SK-N-SH (cell line): ENCODE measurements around the gene FANCI. TPM values are rescaled to one million over a fixed set of nuclear protein-coding genes. Genes with fewer than 3 reads are reported as not detected.

Experiments used
- CTCF ChIA-PET: fragments of 300-600, 350-600 bp; formaldehyde crosslinking; extraction: SDS; loops from one replicate; lab custom pipeline; 2021; lab: Yijun Ruan, JAX
- POLR2A ChIA-PET: fragments of 350-600 bp; sonication (Branson Sonifier 250); formaldehyde crosslinking; extraction: SDS; loops from one replicate; lab custom pipeline; 2020; ENCODE audit warnings: antibody characterized with exemption, inconsistent platforms; lab: Yijun Ruan, JAX
- DNase-seq: peaks from one replicate; pipeline ENCODE4 v3.0.0; 2012
- H2AFZ ChIP-seq: fragments of 200-600 bp; sonication (generic); 2 replicates; pipeline ENCODE4 v1.8.1; 2016; ENCODE audit warnings: antibody characterized with exemption, mild to moderate bottlenecking, low read depth
- H3F3A ChIP-seq: fragments of 200-600 bp; sonication (generic); replicated peaks from 2 replicates; pipeline ENCODE3; 2016; ENCODE audit warnings: antibody characterized with exemption, mild to moderate bottlenecking; ENCODE audit not compliant: insufficient read depth
- H3K27ac ChIP-seq, 2 experiments: fragments of 200-500 bp in 1 of 2; fragments of 200-600 bp in 1 of 2; sonication (Bioruptor generic) in 1 of 2; sonication (generic), shearing (Covaris generic) in 1 of 2; 2 replicates each; pipeline versions ENCODE4 v1.5.1 to v1.6.1; 2014 to 2016; ENCODE audit warnings: low read depth in 2 of 2, inconsistent platforms in 1 of 2, low read length in 1 of 2, mild to moderate bottlenecking in 1 of 2, mixed read lengths in 1 of 2
- H3K27me3 ChIP-seq: fragments of 200-600 bp; sonication (generic), shearing (Covaris generic); 2 replicates; pipeline ENCODE4 v1.6.1; 2016; ENCODE audit warnings: mixed run types; ENCODE audit not compliant: insufficient read depth
- H3K36me3 ChIP-seq, 2 experiments: fragments of 200-500 bp in 1 of 2; fragments of 200-600 bp in 1 of 2; sonication (Bioruptor generic) in 1 of 2; sonication (generic) in 1 of 2; replicated peaks in 1 of 2; 2 replicates each; pipeline versions ENCODE3 to v1.5.1; 2014 to 2016; ENCODE audit warnings: low read length in 1 of 2, mild to moderate bottlenecking in 1 of 2; ENCODE audit not compliant: insufficient read depth in 2 of 2, control insufficient read depth in 1 of 2
- H3K4me1 ChIP-seq, 2 experiments: fragments of 200-500 bp in 1 of 2; fragments of 200-600 bp in 1 of 2; sonication (Bioruptor generic) in 1 of 2; sonication (generic), shearing (Covaris generic) in 1 of 2; 2 replicates each; pipeline versions ENCODE4 v1.5.1 to v1.6.1; 2014 to 2016; ENCODE audit warnings: low read depth in 1 of 2, low read length in 1 of 2, mixed run types in 1 of 2; ENCODE audit not compliant: insufficient read depth in 2 of 2, control insufficient read depth in 1 of 2
- H3K4me2 ChIP-seq: fragments of 200-600 bp; sonication (generic), shearing (Covaris generic); 2 replicates; pipeline ENCODE4 v1.6.1; 2017; ENCODE audit warnings: mixed run types
- H3K4me3 ChIP-seq, 2 experiments: fragments of 200-500 bp in 1 of 2; fragments of 200-600 bp in 1 of 2; sonication (Bioruptor generic) in 1 of 2; sonication (generic), shearing (Covaris generic) in 1 of 2; 2 replicates each; pipeline versions ENCODE4 v1.5.1 to v1.8.1; 2014 to 2016; ENCODE audit warnings: low read depth in 2 of 2, inconsistent platforms in 1 of 2, low read length in 1 of 2, mild to moderate bottlenecking in 1 of 2, mixed read lengths in 1 of 2, moderate library complexity in 1 of 2
- H3K79me2 ChIP-seq: fragments of 200-600 bp; sonication (generic); 2 replicates; pipeline ENCODE4 v1.8.1; 2017; ENCODE audit warnings: mild to moderate bottlenecking; ENCODE audit not compliant: insufficient read depth
- H3K9ac ChIP-seq: fragments of 200-600 bp; sonication (generic); 2 replicates; pipeline ENCODE4 v1.6.1; 2017; ENCODE audit warnings: mixed run types
- H3K9me2 ChIP-seq: fragments of 200-600 bp; sonication (generic); 2 replicates; pipeline ENCODE4 v1.6.1; 2017; ENCODE audit warnings: mixed run types
- H3K9me3 ChIP-seq: fragments of 200-600 bp; sonication (generic); 2 replicates; pipeline ENCODE4 v1.6.1; 2017; ENCODE audit warnings: mixed run types, mild to moderate bottlenecking, moderate library complexity
- H4K20me1 ChIP-seq: fragments of 200-600 bp; sonication (generic); 2 replicates; pipeline ENCODE4 v1.6.1; 2017; ENCODE audit warnings: mild to moderate bottlenecking, mixed run types; ENCODE audit not compliant: insufficient read depth
- ELF1 ChIP-seq: IDR thresholded peaks from 2 replicates; pipeline ENCODE4 v1.4.0; 2012
- EZH2phosphoT487 ChIP-seq: fragments of 200-600 bp; sonication (generic); IDR thresholded peaks from 2 replicates; pipeline ENCODE4 v1.6.1; 2017; ENCODE audit warnings: low read depth, mixed run types, mild to moderate bottlenecking, antibody characterized with exemption, moderate library complexity, borderline replicate concordance
- FOSL2 ChIP-seq: IDR thresholded peaks from 2 replicates; pipeline ENCODE4 v1.4.0; 2012; ENCODE audit warnings: low read depth, mild to moderate bottlenecking, moderate library complexity, borderline replicate concordance
- FOXM1 ChIP-seq: IDR thresholded peaks from 2 replicates; pipeline ENCODE4 v1.4.0; 2012; ENCODE audit warnings: low read depth, mild to moderate bottlenecking
- JUND ChIP-seq: IDR thresholded peaks from 2 replicates; pipeline ENCODE4 v1.4.0; 2012
- MEF2A ChIP-seq: IDR thresholded peaks from 2 replicates; pipeline ENCODE4 v1.4.0; 2012; ENCODE audit warnings: low read depth, borderline replicate concordance
- POLR2AphosphoS5 ChIP-seq: IDR thresholded peaks from 2 replicates; pipeline ENCODE4 v1.6.1; 2012; ENCODE audit warnings: low read depth, low read length
- RAD21 ChIP-seq: IDR thresholded peaks from 2 replicates; pipeline ENCODE4 v1.6.1; 2012; ENCODE audit warnings: mild to moderate bottlenecking, low read length
- TCF12 ChIP-seq: IDR thresholded peaks from 2 replicates; pipeline ENCODE4 v1.4.0; 2012
- WGBS: methylation state at CpG from one replicate; pipeline ENCODE4 v1.1.6; 2017; ENCODE audit warnings: low lambda C conversion rate; 5-methylcytosine and 5-hydroxymethylcytosine counted together
- polyA plus RNA-seq, 3 experiments: library from polyadenylated mRNA; depleted of rRNA; stranded (reverse); fragments of >200 nt; gene quantifications; 2 replicates each; pipeline ENCODE4 v1.2.3, GENCODE V29; 2012
- TF ChIP-seq, protein P1 (sequence below): fragments of 150-350 bp; IDR thresholded peaks from 2 replicates; pipeline ENCODE4 v1.6.1; 2017; ENCODE audit warnings: antibody characterized with exemption, low read length, low read depth, borderline replicate concordance
- TF ChIP-seq, protein P2 (sequence below): fragments of 200-600 bp; sonication (generic); IDR thresholded peaks from 2 replicates; pipeline ENCODE4 v1.6.1; 2017; ENCODE audit warnings: antibody characterized with exemption, mild to moderate bottlenecking, moderate library complexity
- TF ChIP-seq, protein P3 (sequence below): IDR thresholded peaks from 2 replicates; pipeline ENCODE4 v1.4.0; 2012; ENCODE audit warnings: low read depth, borderline replicate concordance
- TF ChIP-seq, protein P4 (sequence below): fragments of 150-350 bp; IDR thresholded peaks from 2 replicates; pipeline ENCODE4 v1.6.1; 2016; ENCODE audit warnings: mild to moderate bottlenecking, low read depth, low read length
- TF ChIP-seq, protein P5 (sequence below): IDR thresholded peaks from 2 replicates; pipeline ENCODE4 v1.4.0; 2012; ENCODE audit warnings: low read depth

FANCI gene
- polyA plus RNA-seq, 1 of the 3 experiments (the other 2 are of a cell fraction): 13.2 TPM

DNA sequence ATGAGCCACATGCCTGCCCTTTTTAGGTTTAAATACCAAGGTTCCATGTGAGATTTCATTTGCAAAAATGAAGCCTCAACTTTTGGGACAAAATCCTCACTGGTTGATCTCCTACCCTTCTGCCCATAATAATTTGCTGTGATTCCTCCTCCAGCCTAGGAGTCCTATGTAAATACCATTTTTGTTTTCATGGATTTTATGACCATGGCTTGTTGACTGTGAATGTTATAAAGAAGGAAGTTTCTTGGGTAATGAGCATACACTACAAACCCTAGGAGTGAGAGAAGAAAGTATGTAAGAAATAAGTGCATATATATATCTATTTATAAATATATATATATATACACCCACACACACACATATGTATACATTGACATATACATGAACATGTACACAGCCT is 35.5 kb upstream of the FANCI start:
- Histone ChIP-seq H3K27ac (no peak overlapping the region), H3K4me3 (no peak overlapping the region), H3K9me2 (no peaks in the 10 kb centered on the region), H3K79me2 (no peaks in the 10 kb centered on the region), H2AFZ (no peak overlapping the region), H3K9me3 (no peaks in the 10 kb centered on the region), H3F3A (no peaks in the 10 kb centered on the region), H3K4me2 (no peak overlapping the region), H3K27me3 (no peaks in the 10 kb centered on the region), H3K9ac (no peak overlapping the region), H3K4me1 (no peaks in the 10 kb centered on the region; a peak in 1 of 4 replicates), H3K36me3 (no peaks in the 10 kb centered on the region), H4K20me1 (no peaks in the 10 kb centered on the region)
- POLR2A ChIA-PET: no interaction called here
- no peak for TF ChIP-seq ELF1
- TF ChIP-seq MEF2A: no peak
- TF ChIP-seq, protein P1, sequence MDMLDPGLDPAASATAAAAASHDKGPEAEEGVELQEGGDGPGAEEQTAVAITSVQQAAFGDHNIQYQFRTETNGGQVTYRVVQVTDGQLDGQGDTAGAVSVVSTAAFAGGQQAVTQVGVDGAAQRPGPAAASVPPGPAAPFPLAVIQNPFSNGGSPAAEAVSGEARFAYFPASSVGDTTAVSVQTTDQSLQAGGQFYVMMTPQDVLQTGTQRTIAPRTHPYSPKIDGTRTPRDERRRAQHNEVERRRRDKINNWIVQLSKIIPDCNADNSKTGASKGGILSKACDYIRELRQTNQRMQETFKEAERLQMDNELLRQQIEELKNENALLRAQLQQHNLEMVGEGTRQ: no peak
- TF ChIP-seq, protein P2, sequence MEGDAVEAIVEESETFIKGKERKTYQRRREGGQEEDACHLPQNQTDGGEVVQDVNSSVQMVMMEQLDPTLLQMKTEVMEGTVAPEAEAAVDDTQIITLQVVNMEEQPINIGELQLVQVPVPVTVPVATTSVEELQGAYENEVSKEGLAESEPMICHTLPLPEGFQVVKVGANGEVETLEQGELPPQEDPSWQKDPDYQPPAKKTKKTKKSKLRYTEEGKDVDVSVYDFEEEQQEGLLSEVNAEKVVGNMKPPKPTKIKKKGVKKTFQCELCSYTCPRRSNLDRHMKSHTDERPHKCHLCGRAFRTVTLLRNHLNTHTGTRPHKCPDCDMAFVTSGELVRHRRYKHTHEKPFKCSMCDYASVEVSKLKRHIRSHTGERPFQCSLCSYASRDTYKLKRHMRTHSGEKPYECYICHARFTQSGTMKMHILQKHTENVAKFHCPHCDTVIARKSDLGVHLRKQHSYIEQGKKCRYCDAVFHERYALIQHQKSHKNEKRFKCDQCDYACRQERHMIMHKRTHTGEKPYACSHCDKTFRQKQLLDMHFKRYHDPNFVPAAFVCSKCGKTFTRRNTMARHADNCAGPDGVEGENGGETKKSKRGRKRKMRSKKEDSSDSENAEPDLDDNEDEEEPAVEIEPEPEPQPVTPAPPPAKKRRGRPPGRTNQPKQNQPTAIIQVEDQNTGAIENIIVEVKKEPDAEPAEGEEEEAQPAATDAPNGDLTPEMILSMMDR: no peak
- TF ChIP-seq EZH2phosphoT487: no peak
- TF ChIP-seq TCF12: no peak
- TF ChIP-seq FOSL2: no peak
- no peak for TF ChIP-seq FOXM1
- no peak for TF ChIP-seq JUND
- TF ChIP-seq, protein P3, sequence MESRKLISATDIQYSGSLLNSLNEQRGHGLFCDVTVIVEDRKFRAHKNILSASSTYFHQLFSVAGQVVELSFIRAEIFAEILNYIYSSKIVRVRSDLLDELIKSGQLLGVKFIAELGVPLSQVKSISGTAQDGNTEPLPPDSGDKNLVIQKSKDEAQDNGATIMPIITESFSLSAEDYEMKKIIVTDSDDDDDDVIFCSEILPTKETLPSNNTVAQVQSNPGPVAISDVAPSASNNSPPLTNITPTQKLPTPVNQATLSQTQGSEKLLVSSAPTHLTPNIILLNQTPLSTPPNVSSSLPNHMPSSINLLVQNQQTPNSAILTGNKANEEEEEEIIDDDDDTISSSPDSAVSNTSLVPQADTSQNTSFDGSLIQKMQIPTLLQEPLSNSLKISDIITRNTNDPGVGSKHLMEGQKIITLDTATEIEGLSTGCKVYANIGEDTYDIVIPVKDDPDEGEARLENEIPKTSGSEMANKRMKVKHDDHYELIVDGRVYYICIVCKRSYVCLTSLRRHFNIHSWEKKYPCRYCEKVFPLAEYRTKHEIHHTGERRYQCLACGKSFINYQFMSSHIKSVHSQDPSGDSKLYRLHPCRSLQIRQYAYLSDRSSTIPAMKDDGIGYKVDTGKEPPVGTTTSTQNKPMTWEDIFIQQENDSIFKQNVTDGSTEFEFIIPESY: no peak
- TF ChIP-seq RAD21: no peak
- TF ChIP-seq, protein P4, sequence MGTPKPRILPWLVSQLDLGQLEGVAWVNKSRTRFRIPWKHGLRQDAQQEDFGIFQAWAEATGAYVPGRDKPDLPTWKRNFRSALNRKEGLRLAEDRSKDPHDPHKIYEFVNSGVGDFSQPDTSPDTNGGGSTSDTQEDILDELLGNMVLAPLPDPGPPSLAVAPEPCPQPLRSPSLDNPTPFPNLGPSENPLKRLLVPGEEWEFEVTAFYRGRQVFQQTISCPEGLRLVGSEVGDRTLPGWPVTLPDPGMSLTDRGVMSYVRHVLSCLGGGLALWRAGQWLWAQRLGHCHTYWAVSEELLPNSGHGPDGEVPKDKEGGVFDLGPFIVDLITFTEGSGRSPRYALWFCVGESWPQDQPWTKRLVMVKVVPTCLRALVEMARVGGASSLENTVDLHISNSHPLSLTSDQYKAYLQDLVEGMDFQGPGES: no peak
- no peak for DNase-seq
- CTCF ChIA-PET: interaction anchor here (1.3 to 2.6 kb wide), 5 partner anchors 9 to 92 kb away, joined by 5 to 56 read pairs (median 39); partner anchors contain the start of gene FANCI

DNA sequence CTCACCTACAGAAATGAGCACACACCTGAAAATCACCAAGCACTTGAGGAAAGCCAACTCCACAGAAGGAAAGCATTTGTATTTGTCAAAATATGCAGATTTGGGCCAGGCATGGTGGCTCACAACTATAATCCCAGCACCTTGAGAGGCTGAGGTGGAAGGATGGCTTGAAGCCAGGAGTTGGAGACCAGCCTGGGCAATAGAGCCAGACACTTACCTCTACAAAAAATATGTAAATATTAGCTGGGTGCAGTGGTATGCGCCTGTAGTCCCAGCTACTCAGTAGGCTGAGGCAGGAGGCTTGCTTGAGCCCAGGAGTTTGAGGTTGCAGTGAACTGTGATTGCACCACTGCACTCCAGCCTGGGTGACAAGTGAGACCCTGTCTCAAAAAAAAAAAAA is 34.7 kb upstream of the FANCI start:
- Histone ChIP-seq H3K9me2 (no peaks in the 10 kb centered on the region), H3F3A (no peaks in the 10 kb centered on the region), H2AFZ (no peak overlapping the region), H3K4me2 (no peak overlapping the region), H3K27me3 (no peaks in the 10 kb centered on the region), H3K79me2 (no peaks in the 10 kb centered on the region), H3K9me3 (no peaks in the 10 kb centered on the region), H3K9ac (no peak overlapping the region), H3K27ac (no peak overlapping the region), H3K36me3 (no peaks in the 10 kb centered on the region), H4K20me1 (no peaks in the 10 kb centered on the region), H3K4me1 (no peaks in the 10 kb centered on the region; a peak in 1 of 4 replicates), H3K4me3 (no peak overlapping the region)
- 60% methylated on average over 1 of the region's 1 CpG for WGBS
- TF ChIP-seq, protein P5, sequence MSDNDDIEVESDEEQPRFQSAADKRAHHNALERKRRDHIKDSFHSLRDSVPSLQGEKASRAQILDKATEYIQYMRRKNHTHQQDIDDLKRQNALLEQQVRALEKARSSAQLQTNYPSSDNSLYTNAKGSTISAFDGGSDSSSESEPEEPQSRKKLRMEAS: no peak
- no peak for TF ChIP-seq POLR2AphosphoS5
- CTCF ChIA-PET: interaction anchor here (0.6 to 2.2 kb wide), 2 partner anchors 35 to 38 kb away, joined by 3 to 8 read pairs; partner anchors contain the start of gene FANCI
- POLR2A ChIA-PET: no interaction called here
- no peak for DNase-seq
